Measurements from ENCODE around the gene CERKL.
A peak's percentile ranks its signal among the peaks of the same experiment; 100 is the strongest.
"Not testable (repeated sequence)": the region's sequence is repeated elsewhere in the genome, so short reads cannot be mapped to it uniquely, and the experiment has no call there.

CERKL gene, protein sequence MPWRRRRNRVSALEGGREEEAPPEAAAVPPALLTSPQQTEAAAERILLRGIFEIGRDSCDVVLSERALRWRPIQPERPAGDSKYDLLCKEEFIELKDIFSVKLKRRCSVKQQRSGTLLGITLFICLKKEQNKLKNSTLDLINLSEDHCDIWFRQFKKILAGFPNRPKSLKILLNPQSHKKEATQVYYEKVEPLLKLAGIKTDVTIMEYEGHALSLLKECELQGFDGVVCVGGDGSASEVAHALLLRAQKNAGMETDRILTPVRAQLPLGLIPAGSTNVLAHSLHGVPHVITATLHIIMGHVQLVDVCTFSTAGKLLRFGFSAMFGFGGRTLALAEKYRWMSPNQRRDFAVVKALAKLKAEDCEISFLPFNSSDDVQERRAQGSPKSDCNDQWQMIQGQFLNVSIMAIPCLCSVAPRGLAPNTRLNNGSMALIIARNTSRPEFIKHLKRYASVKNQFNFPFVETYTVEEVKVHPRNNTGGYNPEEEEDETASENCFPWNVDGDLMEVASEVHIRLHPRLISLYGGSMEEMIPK

DNA sequence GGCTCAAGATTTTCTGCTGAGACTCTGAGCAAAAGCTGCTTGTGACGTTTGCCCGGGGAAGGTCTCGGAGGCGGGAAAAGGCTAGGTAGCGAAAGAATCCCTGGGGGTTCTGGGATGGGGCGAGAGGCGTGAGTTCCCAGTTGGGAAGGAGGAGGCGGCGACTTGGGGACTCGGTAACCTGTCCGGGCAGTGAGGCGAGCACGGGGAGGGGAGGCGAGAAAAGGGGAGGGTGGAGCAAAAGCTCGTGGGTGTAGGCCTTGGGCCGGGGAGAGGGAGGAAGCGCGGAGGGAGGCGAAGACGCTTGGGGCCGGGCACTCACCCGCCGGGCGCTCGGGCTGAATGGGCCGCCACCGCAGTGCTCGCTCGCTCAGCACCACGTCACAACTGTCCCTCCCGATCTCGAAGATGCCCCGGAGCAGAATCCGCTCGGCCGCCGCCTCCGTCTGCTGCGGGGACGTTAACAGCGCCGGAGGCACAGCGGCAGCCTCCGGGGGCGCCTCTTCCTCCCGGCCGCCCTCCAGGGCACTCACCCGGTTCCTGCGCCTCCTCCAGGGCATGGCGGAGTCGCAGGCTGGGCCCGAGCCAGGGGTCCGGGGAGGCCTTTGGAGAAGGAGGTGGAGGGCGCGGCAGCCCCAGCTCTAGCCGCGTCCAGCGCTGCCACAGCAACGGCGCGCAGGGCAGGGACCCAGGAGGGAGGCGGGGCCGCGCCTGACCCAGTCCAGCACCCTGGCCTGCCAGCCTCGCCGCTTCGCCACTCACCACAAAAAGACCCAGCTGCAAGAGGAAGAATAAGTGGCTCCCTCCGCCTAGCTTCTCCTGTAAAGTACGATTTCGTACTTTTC lies at the start of gene CERKL:
Gene CERKL (minus strand): TSS at position 656 of the 842 bp plus-strand sequence. CDS start 99 bp downstream, at position 557.
- no peak for DNase-seq (ENCODE audit: low spot score)

DNA sequence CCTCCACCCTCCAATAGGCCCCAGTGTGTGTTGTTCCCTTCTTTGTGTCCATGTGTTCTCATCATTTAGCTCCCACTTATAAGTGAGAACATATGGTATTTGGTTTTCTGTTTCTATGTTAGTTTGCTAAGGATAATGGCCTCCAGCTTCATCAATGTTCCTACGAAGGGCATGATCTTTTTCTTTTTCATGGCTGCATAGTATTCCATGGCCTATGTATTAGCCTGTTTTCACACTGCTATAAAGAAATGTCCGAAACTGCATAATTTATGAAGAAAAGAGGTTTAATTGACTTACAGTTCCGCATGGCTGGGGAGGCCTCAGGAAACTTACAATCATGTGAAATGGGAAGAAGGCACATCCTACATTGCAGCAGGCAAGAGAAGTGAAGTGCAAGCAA lies 45.6 kb upstream of the CERKL start:
- DNase-seq (ENCODE audit: low spot score): not testable (repeated sequence)

DNA sequence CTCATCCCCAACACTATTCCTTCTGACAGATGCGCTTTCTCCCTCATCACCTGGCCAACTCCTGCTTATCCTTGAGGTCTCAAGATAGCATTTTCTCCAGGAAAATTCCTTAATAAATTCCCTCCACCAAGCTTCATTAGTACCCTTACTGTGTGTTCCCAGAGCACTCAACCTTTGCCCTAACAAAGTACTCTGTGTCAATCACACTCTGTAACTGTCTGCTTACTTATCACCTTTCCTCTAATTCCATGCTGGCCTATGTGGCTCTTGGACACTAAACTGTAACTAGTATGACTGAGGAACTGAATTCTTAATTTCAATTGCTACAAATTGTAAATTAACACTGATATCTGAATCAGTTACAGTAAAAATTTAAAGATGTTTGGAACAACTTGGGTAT lies 41.3 kb upstream of the CERKL start:
- DNase-seq (ENCODE audit: low spot score): no peak

DNA sequence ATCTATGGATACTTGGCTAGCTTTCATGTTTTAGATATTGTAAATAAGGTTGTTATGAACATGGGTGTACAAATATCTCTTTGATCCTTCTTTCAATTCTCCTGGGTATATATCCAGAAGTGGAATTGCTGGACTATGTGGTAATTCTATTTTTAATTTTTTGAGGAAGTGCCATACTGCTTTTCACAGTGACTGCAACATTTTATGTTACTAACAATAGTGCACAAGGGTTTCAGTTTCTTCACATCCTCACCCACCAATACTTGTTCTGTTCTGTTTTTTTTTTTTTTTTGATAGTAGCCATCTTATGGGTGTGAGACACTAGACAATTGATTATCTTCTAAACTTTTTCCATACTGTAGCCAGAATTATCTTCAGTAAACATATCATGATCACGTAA lies 40.7 kb upstream of the CERKL start:
- no peak for DNase-seq (ENCODE audit: low spot score)

DNA sequence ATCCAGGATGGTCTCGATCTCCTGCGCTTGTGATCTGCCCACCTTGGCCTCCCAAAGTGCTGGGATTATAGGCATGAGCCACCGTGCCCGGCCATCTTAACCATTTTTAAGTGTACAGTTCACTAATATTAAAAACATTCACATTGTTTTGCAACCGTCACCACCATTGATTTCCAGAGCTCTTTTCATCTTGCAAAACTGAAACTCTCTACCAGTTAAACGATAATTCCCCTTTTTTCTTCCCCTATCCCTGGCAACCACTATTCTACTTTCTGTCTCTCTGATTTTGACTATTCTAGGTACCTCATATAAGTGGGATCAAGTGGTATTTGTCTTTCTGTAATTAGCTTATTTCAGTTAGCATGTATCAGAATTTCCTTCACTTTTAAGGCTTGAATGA lies 40.2 kb upstream of the CERKL start:
- no peak for DNase-seq (ENCODE audit: low spot score)

DNA sequence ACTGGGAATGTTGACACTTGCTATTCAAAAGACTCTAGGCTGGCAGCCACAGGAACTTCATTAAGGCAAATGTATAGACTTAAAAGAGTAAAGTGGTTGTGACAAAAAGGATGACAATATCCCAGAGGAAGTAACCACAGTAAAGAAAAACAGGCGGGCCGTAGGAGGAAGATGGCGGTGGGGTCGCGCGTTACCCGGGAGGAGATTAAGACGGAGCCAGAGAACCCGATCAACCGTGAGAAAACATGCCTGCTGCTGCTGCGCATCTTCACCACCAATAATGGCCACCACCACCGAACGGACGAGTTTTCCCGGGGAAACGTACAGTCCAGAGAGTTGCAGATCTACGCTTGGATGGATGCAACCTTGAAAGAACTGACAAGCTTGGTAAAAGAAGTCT lies 37.4 kb upstream of the CERKL start:
- no peak for DNase-seq (ENCODE audit: low spot score)

DNA sequence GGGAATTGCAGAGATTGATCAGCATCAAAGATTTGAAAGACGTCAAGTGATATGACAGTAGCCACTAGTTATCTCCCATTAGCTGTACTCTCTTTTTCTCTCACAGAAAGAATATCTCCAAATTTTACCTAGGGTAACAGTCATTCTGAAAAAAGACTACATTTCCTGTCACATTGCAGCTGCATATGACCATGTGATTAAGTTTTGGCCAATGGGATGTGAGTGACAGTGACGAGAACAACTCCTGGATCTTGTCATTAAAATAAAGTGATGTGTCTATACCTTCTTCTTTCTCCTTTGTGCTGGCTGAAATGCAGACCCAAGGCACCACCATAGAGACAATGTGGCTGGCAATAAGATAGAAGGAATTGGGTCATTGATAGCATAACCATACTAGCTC lies 34.0 kb upstream of the CERKL start:
- DNase-seq (ENCODE audit: low spot score): no peak

DNA sequence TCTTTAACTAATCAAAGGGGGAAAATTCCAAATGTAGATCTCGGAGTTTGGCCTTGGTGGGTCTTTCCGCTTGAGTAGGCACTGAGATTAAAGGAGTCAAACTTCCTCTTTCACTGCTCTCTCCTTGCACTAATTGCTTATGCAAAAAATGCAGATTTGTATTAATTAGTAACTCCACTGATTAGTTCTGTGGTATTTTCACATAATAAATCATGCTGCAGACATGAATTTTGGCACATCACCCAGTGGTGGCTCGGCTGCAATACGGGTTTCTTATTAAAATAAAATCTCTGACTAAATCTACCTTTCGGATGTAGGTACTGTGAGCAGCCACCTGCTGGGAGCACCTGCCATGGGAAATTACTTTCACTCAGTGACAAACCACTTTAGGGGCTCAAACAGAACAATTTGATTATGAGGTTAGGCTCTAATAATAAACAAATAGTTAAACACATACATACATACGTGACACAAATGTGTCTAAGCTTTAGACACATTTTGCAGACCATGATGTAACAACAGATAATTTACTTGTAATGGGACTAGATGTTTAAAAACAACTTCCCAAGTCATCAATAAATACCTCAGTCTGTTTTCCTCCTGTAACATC lies 29.8 kb upstream of the CERKL start:
- peak; percentile 62 for DNase-seq (ENCODE audit: low spot score)

DNA sequence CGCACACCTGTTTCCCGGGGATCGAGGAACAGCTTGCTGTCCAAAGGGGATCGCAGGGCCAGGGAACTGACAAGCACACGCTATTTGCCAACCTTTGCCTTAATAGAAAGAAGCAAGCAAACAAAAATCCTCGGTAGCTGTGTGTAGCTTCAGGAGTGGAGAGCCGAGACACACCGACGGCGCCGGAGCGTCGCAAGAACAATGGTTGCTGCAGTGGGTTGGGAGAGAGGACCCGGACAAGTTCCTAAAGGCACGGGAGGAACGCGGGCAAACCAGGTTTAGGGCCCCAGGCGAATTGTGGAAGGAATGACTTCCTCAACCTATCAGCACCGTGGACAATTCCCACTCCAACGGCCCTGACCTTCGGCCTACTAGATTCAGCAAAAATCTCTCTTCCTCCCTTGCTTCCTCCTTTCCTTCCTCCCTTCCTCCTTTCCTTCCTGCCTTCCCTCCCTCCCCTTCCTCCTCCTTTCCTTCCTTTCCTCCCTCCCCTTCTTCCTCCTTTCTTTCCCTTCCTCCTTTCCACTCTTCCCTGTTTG lies 28.3 kb upstream of the CERKL start:
- no peak for DNase-seq (ENCODE audit: low spot score)

DNA sequence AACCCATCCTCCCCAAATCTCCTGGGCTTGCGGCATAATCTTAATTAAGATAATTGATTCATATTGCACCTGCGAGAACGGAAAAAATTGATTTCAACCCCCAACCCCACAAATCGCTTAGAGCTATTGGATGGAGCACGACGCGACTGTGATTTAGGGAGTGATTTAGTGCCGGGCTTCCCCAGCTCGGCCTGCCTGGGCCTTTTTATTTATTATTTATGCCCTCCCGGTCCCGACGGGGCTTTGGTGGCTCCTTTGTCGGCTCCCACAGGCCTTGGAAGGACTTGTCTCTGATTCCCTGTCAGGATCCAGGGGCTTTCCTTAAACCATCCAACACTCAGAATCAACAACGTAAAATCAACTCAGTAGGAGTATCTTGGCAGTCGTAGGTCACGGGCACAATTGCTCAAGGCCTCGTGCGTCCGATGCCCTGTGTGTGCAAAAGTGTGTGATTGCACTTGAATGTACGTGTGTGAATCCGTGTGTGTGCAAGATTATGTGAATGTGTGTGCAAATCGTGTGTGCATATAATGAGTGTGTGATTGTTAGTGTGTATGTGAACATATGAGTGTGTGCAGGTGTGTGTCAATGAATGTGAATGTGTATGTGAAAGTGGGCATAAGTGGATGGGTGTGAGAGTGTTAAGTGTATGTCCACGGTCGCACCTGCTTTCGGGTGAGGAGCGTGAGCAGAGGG lies 27.7 kb upstream of the CERKL start:
- no peak for DNase-seq (ENCODE audit: low spot score)

DNA sequence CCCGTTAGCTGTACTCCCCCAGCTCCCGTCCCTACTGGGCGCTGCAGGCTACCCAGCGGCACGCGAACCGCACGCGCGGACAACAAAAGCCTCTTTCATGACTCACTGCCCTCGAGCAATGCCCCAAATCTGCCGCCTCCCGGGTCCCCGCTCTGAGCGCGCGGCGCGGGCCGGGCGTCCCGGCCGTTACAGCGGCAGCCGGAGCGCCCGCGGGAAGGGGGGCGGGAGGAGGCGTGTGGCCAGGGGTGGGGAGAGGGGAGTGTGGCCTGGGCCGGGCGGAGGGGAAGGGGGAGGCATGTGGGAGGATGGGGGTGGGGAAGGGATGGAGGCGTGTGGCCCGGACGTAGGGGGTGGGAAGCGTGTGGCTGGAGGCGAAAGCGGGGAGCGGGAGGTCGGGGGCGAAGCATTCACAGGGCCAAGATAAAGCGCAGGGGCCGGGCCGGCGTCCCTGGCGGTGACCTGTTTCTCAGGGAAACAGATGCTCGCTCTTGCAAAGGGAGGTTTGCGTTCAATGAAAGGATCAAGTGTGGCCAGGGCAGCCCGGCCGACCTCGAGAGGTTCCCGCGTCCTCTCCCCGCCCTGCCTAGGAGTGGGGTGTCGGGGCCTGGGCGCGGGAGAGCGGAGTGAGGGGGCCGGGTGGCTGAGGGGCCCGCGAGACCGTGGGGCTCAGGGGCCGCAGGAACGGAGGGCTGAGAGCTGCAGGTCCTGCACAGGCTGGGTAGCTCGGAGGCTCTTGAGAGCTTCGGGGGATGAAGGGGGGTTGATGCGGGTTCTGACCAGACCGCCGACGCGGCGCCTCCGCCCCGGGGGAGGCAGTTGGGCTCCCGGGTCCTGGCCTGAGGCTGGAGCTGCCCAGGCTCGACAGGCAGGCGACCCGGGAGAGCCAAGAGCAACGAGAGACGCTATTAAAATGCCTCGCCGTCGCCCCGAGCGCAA lies 26.9 kb upstream of the CERKL start:
- no peak for DNase-seq (ENCODE audit: low spot score)

DNA sequence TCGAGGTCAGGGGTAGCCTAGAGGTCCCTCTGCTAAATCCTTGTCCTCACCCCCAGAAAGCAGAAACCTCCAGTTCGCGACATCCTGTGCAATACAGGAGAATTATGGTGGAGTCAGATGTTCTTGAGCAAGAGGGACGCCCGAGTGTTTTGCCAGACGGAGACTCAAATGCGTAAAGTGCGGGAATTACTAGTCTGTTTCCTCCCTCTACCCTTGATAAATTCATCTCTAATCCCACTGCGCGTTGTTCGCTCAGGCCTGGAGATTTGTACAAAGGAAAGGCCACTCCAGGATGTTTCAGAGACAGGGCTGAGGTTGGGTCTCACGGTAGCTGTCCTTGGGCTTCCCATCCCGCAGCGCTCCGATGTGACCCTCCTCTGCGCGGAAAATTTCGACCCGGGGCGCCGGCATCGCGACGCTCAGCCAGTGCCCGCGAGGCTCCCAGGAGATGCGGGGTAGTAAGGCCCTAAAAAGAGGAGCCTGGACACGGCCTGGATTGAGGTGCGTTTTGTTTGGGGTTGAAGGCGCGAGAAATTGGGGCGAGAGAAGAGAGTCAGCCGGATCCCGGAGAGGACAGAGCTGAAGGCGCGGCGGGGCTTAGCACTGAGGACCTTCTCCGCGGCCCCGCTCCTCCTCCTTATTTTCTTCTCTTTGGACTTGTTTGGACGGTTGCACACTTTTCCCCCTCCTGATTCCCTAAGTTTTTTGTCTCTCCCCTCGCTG lies 26.1 kb upstream of the CERKL start:
- DNase-seq (ENCODE audit: low spot score): no peak

DNA sequence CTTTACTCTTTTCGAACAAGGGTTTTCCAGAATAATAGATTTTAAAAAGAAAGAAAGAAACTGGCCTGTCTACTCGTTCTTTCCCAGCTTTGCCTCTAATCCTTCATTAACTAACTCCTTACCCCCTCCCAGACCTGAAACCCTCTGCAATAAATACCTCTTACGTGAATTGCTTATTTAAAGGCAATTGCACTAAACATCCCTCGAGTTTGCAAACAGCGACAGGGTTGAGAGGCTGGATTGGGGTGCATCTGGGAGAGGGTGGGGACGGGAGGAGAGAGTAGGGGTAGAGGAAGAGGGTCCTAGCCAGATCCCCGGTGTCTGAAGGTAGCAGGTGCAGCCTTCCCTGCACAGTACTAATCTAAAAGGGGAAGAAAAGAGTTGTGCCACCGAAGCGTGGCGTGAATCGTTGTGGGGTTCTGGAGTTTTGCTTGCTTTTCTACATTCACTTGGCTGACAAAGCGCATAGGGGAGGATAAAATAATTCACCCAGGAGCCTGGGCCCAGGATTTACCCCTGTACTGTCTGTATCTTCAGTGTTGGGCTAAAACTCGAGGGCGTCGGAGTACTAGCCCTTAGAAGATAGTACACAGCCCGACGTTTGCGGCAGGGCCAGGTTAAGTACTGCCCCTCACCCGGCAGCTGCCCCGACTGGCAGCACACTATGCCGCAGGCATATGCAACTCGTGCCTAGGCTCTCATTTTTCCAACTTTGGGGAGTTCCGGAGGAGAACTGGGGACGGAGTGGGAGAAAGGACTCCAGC lies 25.3 kb upstream of the CERKL start:
- no peak for DNase-seq (ENCODE audit: low spot score)

DNA sequence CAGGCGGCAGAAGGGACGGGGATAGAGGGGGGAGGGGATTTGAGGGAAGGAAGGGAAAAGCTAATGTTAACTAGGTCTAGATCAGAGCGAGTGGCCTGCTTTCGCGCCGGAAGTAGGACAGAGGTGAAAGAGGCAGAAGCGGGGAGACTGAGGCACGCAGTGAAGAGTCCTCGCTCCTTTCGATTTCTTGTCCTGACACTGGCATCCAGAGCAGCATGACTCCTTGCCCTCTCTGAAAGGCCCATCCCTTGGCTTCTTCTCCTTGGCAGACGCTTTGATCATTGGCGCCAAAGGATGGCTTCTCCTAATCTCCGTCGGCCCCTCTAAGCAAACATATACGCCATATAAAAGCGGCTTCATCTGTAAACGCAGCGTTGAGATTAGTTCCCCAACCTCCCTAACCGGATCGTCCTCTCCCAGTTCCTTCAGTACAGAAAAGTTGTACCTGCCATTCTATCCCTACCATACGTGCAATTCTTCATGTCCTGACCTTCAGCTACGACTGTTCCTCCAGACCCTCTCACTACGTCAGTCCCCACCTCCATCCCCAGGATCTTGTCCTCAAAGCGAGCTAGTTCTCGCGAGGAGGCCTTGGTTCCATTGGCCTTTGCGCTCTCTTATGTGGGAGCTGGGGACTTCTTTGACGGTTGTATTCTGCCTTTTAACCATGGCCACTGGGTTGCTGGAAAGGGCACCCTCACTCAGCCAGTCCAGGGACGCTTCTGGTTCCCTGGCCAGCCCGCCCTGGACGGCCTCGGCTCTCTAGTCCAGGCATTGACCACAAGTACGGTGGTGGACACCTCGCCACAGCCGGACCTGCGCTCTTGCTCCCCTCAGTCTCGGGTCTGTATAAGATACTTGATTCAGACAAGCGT lies 24.3 kb upstream of the CERKL start:
- DNase-seq (ENCODE audit: low spot score): no peak

DNA sequence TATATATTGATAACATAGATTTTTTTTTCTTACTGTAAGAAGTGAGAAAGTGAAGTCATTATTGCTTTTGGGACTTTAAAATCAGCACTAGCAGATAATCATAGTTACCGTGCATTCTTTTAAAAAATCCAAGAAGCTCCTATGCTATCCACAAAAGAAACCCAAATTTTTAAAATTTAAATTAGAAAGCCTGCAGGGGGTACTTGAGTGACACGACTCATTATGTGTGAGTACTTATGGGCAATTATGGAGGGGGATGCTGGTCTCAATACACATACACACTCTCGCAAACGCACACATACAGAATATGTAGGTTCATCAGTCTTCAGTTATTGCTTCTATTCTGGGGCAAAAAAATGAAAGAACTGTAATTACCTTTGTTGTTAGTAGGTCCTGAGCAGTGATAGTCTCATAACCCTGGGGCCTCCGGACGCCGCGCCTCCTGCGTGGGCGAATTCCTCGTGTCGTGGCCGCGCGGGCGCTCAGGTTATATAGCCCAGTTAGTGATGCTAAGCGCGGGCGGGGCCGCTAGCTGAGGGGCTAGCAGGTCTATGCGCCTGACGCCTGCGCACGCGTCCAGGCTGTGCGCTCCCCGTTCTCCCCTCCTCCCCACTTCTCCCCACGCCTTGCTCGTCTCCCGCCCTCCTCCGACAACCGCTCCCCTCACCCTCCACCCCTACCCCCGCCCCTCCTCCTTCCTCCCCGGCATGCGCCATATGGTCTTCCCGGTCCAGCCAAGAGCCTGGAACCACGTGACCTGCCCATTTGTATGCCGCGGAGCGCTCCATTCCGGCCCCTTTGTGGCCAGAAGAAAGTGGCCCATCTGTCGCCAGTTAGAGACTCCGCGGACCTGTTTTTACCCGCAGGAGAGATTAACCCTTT lies 23.4 kb upstream of the CERKL start, which contains the start of gene NEUROD1:
Gene NEUROD1 (minus strand): TSS at position 463 of the 882 bp plus-strand sequence. CDS start 1,657 bp downstream, outside the sequence.
- no peak for DNase-seq (ENCODE audit: low spot score)

DNA sequence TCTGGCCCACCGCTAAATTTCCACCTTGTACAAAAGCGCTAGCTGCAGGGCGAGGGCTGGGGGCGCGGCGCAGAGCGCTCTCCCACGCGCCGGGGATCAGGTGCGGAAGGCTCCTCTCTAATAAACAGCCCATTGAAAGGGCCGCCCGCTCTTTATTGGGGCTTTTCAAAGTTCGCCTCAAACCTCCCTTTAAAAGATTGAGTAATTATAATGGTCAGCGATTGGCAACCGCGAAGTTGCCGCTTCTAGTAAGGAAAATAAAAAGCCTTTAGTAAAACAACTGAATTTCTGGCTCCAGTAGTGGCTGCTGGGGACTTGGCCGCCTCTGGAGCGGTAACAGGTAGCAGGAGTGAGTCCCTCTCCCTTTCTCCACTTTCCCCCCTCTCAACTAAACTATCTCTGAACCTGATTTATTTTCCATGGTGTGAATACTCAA lies 22.7 kb upstream of the CERKL start:
- DNase-seq (ENCODE audit: low spot score): no peak
